HG03060 (cell line): Measurements from ENCODE around the gene POLR1A.

Source experiments
- ATAC-seq: cut with Tn5 transposase; IDR thresholded peaks from one replicate; pipeline ENCODE4 v1.9.1; 2021; ENCODE audit warnings: low read depth, moderate number of reproducible peaks; ENCODE audit not compliant: unreplicated experiment

Gene POLR1A

DNA sequence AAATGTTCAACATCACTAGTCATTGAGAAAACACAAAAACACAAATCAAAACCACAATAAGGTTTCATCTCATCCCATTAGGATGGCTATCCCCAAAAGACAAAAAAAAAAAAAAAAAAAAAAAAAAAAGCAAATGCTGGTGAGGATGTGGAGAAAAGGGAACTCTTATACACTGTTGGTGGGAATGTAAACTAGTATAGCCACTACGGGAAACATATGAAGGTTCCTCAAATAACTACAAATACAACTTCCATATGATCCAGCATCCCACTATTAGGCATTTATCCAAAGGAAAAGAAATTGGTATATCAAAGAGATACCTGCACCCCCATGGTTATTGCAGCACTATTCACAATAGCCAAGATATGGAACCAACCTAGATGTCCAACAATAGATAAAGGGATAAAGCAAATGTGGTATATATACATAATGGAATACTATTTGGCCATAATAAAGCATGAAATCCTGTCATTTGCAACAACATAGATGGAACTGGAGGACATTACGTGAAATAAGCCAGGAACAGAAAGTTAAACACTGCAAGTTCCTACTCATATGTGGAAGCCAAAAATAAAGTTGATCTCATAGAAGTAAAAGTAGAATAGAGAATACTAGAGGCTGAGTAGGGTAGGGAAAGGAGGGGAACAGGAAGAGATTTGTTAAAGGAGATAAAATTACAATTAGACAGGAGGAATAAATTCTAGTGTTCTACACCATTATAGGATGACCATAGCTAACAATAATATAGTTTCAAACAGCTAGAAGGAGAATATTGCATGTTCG is 8.4 kb downstream of the POLR1A start:
- no peak for ATAC-seq

DNA sequence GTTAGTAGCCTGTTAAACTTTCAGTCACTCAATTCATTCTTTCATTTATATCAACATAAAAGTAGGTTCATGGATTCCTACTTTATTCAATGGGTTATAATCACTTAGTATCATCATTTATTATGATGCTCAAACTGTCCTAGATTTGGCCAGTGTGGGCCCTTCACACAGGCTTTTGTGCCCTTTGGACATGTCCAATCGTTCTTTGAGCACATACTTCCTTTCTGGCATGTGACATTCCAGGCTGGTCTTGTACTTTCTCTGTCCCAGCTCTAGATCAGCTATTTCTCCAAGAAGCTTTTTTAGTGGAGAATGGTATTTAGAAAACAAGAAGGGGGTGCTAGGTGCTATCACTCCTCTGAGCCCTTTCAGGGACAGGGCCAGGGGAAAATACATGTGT is 11.5 kb downstream of the POLR1A start:
- no peak for ATAC-seq

GRCh38 chr2:86087936-86088850 is 17.5 kb downstream of the POLR1A start:
- no peak for ATAC-seq

DNA sequence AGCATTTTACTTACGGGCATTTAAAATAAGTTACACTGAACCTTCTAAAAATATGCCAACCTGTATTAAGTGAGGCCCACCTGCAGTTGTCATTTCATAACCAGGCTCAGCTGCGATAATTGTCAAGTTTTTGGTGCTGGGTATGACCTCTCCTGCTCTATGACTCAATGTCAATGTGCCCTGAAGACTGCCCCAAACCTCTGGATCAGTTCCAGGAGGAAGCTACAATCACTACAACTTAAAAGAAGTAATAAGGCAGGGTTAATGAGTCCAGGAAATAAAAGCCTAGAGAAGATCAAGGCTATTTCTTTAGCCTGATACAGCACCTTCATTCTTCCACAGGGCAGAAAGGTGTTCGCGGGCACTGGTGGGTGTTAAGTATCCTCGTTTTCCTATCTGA is 22.9 kb downstream of the POLR1A start:
- no peak for ATAC-seq

GRCh38 chr2:86081724-86082123 is 24.0 kb downstream of the POLR1A start:
- no peak for ATAC-seq

DNA sequence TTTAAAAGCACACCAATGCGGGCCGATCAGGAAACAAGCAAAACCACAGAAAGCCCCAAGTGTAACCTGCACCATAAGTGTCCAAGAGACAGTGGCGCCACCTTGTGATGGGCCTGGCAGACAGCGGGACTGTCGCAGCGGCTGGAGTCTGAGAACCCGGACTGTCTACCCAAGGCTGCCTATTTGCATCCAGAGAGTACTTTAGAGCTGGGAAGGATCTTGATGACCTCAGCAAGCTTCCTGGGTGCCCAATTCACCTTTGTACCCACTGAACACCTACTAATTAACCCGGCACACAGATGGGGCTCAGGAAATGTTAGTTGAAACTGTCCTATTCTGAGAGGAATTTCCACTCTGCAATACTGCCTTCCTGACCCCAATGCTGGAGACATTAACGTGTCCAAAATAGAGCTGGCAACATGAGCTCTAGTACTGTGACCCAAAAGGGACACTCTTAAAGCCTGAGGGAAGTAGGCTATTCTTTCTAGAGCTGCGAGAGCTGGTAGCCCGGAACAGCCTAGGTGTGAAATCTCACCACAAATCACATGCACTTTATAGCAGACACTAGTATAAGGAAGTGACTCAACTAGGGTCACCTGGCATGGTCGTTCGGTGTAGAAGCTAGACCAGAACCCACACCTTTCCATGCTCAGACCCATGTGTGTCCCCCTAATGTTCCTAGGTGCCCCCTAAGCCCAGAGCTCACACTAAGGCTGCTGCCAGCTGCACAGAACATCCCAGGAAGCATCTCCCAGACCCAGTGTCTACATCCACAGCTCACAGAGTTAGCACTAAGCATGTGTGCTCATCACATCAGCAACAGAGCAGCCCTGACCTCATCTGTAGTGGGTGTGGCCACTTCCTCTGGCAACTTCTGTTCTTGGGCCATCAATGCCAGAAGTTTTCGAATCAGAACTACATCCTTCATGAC is 25.4 kb downstream of the POLR1A start:
- ATAC-seq: peak; percentile 72

GRCh38 chr2:86078774-86079545 is 26.7 kb downstream of the POLR1A start:
- no peak for ATAC-seq

- ATAC-seq: no peak
These were observed 29.8 kb downstream of the POLR1A start for GRCh38 chr2:86075886-86076285.

GRCh38 chr2:86074811-86075210 is 30.9 kb downstream of the POLR1A start:
- ATAC-seq: no peak

DNA sequence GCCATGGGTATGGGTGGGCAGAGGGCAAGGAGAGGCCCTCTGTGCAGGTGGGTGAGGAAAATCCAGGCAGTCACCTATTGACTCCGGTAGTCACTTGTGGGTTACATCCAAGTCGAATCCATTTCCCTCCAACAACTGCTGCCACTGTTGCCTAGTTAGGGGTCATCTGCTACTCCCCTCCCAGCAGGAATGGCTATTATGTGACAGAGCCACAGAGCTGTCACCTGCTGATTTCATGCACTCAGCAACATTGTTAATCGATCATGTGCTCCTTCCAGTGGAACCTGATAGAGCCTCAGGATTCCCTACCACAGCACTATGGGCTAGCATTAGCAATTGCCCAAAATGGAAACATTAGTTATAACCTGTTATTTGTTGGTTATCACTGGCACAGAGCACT is 31.4 kb downstream of the POLR1A start:
- no peak for ATAC-seq

DNA sequence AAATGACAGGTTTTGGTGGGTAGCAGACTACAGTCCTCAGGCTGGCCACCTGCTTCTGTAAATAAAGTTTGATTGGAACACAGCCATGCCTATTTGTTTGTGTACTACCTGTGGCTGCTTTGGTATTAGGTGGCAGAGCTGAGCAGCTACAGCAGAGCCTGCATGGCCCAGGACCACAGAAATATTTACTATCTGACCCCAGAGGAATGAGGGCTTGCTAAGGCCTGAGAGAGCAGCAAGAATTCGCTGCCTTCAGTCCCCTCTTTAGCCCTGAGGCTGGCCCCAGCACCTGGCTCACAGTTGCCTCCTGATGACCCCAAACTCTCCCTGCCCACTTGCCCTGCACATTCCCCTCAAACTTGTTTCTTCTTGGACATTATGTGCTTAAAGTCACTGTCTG is 32.5 kb downstream of the POLR1A start:
- no peak for ATAC-seq

DNA sequence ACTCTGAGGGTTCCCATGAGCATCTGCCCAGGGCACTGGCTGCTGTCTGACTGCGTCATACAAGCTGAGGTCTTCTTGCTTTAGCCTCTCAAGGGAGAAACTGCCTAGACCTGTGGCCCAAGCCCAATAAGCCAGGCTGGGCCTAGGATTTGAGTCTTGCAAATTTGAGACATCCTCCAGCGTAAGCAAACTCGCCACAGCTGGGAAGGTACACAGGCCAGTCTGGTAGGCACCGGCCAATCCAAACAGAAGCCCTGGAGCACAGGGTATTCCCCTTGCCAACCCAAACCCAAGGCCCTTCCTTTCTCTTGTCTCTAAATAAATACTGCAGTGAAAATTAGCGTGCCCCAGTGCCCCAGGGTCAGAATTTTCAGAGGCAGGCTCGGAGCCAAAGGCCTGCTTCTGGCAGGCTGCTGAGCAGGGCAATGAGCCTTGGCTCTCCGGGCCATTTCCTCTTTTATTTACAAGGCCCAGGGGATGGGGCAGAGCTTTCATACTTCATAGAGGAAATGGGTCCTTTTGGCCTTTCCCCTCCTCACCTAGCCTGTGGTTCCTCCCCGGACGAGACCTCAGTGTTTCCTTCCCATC is 33.3 kb downstream of the POLR1A start:
- ATAC-seq: no peak

- ATAC-seq: no peak
These were observed 34.8 kb downstream of the POLR1A start for GRCh38 chr2:86070868-86071267.

GRCh38 chr2:86069783-86070339 is 35.8 kb downstream of the POLR1A start:
- no peak for ATAC-seq

GRCh38 chr2:86069091-86069685 is 36.5 kb downstream of the POLR1A start:
- no peak for ATAC-seq

DNA sequence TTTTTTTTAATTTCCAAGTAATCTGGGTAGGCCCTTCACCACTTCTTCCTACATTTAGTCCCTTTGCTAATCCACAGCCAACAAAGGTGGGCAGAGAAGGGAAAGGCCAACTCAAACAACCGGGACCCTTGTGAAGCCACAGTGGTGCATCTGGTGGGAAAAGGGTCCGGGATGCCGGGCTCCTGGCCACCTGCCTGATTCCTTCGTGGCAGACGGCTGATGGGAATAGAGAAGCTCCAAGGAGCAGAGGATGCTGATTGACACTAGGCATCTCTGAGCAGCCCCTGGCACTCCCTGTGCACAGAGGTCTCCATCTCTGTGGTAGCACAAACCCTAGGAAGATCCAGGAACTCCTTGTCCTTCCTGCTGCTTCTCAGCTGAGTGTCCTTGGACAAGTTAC is 37.0 kb downstream of the POLR1A start:
- no peak for ATAC-seq

- no peak for ATAC-seq
These were observed 37.5 kb downstream of the POLR1A start for GRCh38 chr2:86068136-86068588.

- ATAC-seq: no peak
These were observed 38.8 kb downstream of the POLR1A start for GRCh38 chr2:86066915-86067314.
